ENCODE data around the gene SEMA4C. TPM values are rescaled to one million over a fixed set of nuclear protein-coding genes. Genes with fewer than 3 reads are reported as not detected.

SEMA4C gene
- total RNA-seq, 1 experiment from 2014 or later = 40.2 TPM

- TSS peak; percentile 7 for BruUV-seq (replicated peaks)
- Histone ChIP-seq H3K27me3 (ENCODE audit: control insufficient read depth, insufficient read depth, low read length) (no peaks in the 10 kb centered on the region), H3K4me3 (ENCODE audit: low read depth in 2 of 2, low read length in 2 of 2) (no peak overlapping the region), H3K36me3 (ENCODE audit: control insufficient read depth, insufficient read depth, low read length) (peaks cover 6% of the 10 kb centered on the region), H3K27ac (ENCODE audit: low read length) (no peak overlapping the region), H3K4me1 (ENCODE audit: control insufficient read depth, insufficient read depth, low read length) (no peaks in the 10 kb centered on the region), H3K9me3 (ENCODE audit: control insufficient read depth, insufficient read depth, low read depth, low read length) (no peaks in the 10 kb centered on the region)
- TF ChIP-seq TCF7L2 (IDR thresholded peaks at IDR 0.05; ENCODE audit: low read depth, low read length) (no peak), REST (IDR thresholded peaks at IDR 0.05; ENCODE audit: insufficient read depth in 1 of 2, low read depth in 2 of 2, low read length in 1 of 2) (peak; percentile 81 to 89), CTCF (IDR thresholded peaks at IDR 0.05) (no peak), SIN3A (IDR thresholded peaks at IDR 0.05; ENCODE audit: borderline replicate concordance, insufficient read depth, low read depth, low read length) (no peak), POLR2AphosphoS5 (IDR thresholded peaks at IDR 0.05; ENCODE audit: low read depth, low read length) (no peak)
- DNase-seq (ENCODE audit: low read depth, low spot score) = no peak
- in situ Hi-C loops (cut with HindIII; ENCODE audit: low pct_unique_long_range_greater_than_20kb, low sequenced_read_pairs) = no loop called here
- ATAC-seq = 0 out of 2 replicates have a peak, but pooled peaks have one; percentile 15
- ChIA-PET POLR2A (no interaction called here), CTCF (no interaction called here)
- intact Hi-C loops (cut with micrococcal nuclease; ENCODE audit: unreplicated experiment) = no loop called here
Observed at GRCh38 chr2:96831679-96832078, 38.2 kb downstream of the SEMA4C start.

- Histone ChIP-seq H3K4me3 (ENCODE audit: low read depth in 2 of 2, low read length in 2 of 2) (no peak overlapping the region), H3K27ac (ENCODE audit: low read length) (no peak overlapping the region), H3K9me3 (ENCODE audit: control insufficient read depth, insufficient read depth, low read depth, low read length) (no peaks in the 10 kb centered on the region), H3K4me1 (ENCODE audit: control insufficient read depth, insufficient read depth, low read length) (no peaks in the 10 kb centered on the region), H3K36me3 (ENCODE audit: control insufficient read depth, insufficient read depth, low read length) (peaks cover 5% of the 10 kb centered on the region), H3K27me3 (ENCODE audit: control insufficient read depth, insufficient read depth, low read length) (no peaks in the 10 kb centered on the region)
- CTCF ChIA-PET = no interaction called here
- POLR2A ChIA-PET = no interaction called here
- DNase-seq (ENCODE audit: low read depth, low spot score) = no peak
- in situ Hi-C loops (cut with HindIII; ENCODE audit: low pct_unique_long_range_greater_than_20kb, low sequenced_read_pairs) = no loop called here
- no TSS peak for BruUV-seq (replicated peaks)
- TF ChIP-seq REST (IDR thresholded peaks at IDR 0.05; ENCODE audit: insufficient read depth in 1 of 2, low read depth in 2 of 2, low read length in 1 of 2) = no peak
- no peak for TF ChIP-seq SIN3A (IDR thresholded peaks at IDR 0.05; ENCODE audit: borderline replicate concordance, insufficient read depth, low read depth, low read length)
- TF ChIP-seq TCF7L2 (IDR thresholded peaks at IDR 0.05; ENCODE audit: low read depth, low read length) = no peak
- no peak for TF ChIP-seq POLR2AphosphoS5 (IDR thresholded peaks at IDR 0.05; ENCODE audit: low read depth, low read length)
- no peak for TF ChIP-seq CTCF (IDR thresholded peaks at IDR 0.05)
- ATAC-seq = no peak; the same call in 1 of the 2 replicates
- intact Hi-C loops (cut with micrococcal nuclease; ENCODE audit: unreplicated experiment) = no loop called here
Observed at GRCh38 chr2:96830044-96830562, 39.8 kb downstream of the SEMA4C start.
